Left ventricle myocardium superior (tissue), 1 donor: ENCODE results near the gene CCDC169. TPM values are rescaled to one million over a fixed set of nuclear protein-coding genes. Genes with fewer than 3 reads are reported as not detected.
"Not testable (repeated sequence)": the region's sequence is repeated elsewhere in the genome, so short reads cannot be mapped to it uniquely, and the experiment has no call there.

Experiments used
- ATAC-seq: fragments of 200-7000 bp; cut with Tn5 transposase; one replicate; pipeline ENCODE4 v1.9.1; 2020; ENCODE audit warnings: mild to moderate bottlenecking, moderate library complexity
- DNase-seq: peaks from one replicate; pipeline ENCODE4 v3.0.0-alpha.2; 2020
- intact Hi-C: fragments of 100-400 bp; cut with micrococcal nuclease; formaldehyde crosslinking; loops from one replicate; pipeline ENCODE4 v1.11.0; 2022
- total RNA-seq: library from RNA; stranded (reverse); fragmentation: NEBNext Ultra II Directional; extraction: Animal tissue kit (Norgen Biotek cat#: 25700); gene quantifications from one replicate; pipeline ENCODE4 v1.2.1, GENCODE V29; 2021
- donor health status: DM: no; HTN: yes; CAD: no; lungs with severe emphysema.

Gene CCDC169
- total RNA-seq, 1 donor from 2014 or later, result 0.27 TPM

- intact Hi-C loops, result no loop called here
- DNase-seq (no peak), ATAC-seq (no peak)
Measured at GRCh38 chr13:36323951-36324566, 26.4 kb upstream of the CCDC169 start.

DNA sequence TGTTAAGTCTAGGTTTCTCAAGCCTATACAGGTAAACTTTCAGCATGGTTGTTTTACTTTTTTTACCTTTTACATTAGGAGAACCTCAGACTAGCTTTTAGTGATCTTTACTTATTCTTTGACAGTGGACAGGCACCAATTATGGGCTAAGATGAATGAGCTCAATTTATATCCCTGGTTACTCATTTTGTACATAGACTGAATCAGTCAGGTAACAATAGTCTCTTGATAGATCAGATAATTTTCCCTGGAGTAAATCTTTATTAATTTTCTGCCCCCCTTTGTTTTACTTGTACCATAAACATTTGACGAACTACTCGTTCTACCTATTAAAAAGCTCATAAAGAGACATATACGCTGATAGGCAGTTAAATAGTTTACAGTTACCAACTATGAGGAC is 25.8 kb upstream of the CCDC169 start:
- DNase-seq, result no peak
- ATAC-seq, result no peak
- intact Hi-C loops, result no loop called here

- DNase-seq, ATAC-seq, intact Hi-C loops: not testable (repeated sequence)
Measured at GRCh38 chr13:36319793-36320192, 22.2 kb upstream of the CCDC169 start.

- ATAC-seq (no peak), DNase-seq (no peak)
- intact Hi-C loops, result no loop called here
Measured at GRCh38 chr13:36313047-36313969, 15.7 kb upstream of the CCDC169 start.

GRCh38 chr13:36310417-36311108 is 12.9 kb upstream of the CCDC169 start:
- ATAC-seq (peak; percentile 48), DNase-seq (no peak)
- intact Hi-C loops, result no loop called here

DNA sequence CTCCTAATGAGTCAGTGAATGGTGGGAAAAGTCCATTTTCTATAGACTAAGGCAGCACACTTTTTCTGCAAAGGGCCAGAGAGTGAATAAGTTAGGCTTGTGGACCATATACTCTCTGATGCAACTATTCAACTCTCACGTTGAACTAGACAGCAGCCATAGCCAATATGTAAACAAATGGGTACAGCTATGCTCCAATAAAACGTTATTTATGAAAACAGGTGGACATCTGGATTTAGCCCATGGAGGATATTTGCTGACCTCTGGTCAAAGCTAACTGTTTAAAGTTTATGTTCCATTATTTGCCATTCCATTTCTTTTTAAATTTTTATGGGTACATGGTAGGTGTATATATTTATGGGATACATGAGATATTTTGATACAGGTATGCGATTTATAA is 4.7 kb upstream of the CCDC169 start:
- intact Hi-C loops, result no loop called here
- DNase-seq, result no peak
- ATAC-seq, result no peak

DNA sequence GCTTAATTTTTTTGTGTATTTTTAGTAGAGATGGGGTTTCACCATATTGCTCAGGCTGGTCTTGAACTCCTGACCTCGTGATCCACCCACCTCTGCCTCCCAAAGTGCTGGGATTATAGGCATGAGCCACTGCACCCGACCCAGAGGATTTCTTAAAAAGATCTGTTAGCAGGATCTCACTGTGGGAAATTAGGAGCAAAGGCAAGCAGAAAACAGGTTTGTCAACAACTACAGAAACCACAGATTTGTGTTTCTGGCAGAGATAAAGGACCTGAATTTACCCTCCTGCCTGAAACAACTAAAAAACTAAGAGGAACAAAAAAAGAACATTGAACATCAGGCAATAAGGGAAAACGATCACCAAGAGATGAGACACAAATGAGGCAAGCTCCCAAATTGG is 1.9 kb upstream of the CCDC169 start:
- ATAC-seq, intact Hi-C loops, DNase-seq: not testable (repeated sequence)

- ATAC-seq (peak; percentile 12), DNase-seq (no peak)
- intact Hi-C loops, result no loop called here
Measured at GRCh38 chr13:36298535-36299068, 988 bp upstream of the CCDC169 start.

DNA sequence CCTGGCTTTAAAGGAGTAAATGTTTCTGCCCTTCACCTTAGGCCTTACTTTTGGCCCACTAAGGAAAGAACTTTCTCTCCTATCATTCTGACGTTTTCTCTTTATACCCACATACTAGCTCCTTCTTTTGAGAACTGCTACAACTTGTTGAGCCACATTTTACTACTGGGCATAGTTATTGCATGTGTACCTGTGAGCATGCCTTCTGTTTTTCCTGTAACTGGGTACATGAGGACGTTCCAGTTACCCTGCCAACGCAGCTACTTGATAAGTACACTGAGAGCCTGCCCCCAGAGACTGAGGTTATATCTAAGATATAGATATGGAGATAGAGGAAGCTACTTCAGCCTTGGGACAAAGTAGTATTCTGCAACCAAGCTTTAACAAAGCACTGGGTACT is 3.5 kb downstream of the CCDC169 start:
- intact Hi-C loops, result no loop called here
- no peak for ATAC-seq
- DNase-seq, result no peak

- ATAC-seq, result no peak
- intact Hi-C loops, result no loop called here
- DNase-seq, result no peak
Measured at GRCh38 chr13:36293497-36293896, 4.1 kb downstream of the CCDC169 start.

DNA sequence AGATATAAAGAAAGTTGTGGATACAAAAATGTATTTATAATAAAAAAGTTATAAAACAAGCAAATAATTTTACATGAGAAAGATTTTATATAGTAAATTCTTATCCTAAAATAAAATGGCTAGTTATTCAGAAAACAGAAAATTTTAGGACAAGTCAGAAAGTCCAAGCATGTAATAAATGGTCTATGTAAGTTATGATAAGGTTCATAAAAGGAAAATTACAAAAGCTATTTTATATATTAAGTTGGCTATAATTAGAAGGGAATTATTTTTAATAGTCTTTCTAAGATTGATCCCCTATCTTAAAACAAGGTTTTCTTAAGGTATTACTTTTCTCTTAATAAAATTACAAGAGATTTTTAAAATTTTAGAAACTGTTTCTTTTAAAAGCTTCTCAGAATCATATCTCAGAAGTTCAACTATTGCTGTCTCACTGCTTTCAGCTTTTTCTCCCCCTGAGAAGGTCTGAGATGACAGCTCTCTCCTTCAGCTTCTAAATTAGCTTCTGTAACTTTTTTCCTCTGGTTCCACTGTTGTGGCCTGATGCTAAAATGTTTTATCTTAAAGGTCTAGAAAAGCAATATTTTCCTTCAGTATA is 8.7 kb downstream of the CCDC169 start:
- intact Hi-C loops, result no loop called here
- no peak for DNase-seq
- no peak for ATAC-seq

DNA sequence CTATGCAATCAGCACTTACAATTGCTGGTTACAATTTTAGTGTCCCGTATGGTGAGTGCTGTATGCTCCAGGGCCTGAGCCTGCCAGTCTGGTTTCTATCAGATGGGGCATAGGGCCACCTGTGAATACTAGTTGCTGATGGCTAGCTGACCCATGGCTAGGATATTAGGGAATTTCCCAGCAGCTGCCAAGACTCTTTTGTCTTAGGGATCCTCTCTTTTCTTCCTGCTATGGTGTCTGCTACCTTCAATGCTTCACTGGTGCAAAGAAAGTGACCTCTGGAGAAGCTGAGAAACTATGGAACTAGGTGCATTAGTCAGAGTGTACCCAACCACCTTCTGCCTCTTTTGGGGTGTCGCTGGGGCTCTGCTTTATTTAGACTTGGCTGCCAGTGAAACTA is 11.6 kb downstream of the CCDC169 start:
- DNase-seq, result no peak
- intact Hi-C loops, result no loop called here
- ATAC-seq, result no peak

- peak; percentile 22 for ATAC-seq
- DNase-seq, result no peak
- intact Hi-C loops, result no loop called here
Measured at GRCh38 chr13:36282821-36283432, 14.7 kb downstream of the CCDC169 start.

DNA sequence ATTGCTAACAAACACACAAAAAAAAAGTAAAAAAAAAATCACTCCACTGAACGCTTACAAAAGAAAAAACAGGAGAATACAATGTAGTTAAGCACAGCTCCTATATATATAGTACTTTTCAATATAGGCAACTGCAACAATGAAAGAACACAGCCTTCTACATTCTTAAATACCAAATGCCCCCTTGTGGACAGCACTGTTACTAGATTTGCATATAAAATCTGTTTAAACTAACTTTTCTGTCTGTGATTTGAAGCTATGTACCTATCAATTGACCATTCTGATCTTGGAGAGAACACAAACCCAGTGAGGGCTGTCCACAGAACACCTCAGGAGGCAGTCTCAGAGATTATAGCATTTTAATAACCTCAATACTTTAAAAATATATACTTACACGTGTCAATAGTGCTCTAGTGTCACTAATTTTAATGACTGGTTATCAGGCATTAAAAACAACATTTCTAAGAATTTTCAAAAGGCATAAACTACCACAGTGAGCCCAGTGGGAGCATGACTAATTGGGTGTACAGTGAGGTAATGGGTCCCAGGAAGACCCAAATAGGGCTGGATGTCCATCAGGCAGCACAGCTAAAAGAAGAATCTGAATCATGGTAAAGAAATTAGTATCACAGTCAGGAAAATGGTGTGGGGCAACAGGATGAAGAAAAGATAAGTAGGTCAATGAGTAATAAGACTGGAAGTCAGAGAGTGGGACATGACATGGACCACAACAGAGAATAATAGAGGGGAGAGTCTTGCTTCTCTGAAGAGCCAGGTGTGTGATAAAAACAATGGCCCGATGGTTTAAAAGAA is 22.2 kb downstream of the CCDC169 start:
- intact Hi-C loops, result loop anchor here (2.0 kb wide), 1 partner anchor 297 kb away; no protein-coding TSS in a partner anchor

DNA sequence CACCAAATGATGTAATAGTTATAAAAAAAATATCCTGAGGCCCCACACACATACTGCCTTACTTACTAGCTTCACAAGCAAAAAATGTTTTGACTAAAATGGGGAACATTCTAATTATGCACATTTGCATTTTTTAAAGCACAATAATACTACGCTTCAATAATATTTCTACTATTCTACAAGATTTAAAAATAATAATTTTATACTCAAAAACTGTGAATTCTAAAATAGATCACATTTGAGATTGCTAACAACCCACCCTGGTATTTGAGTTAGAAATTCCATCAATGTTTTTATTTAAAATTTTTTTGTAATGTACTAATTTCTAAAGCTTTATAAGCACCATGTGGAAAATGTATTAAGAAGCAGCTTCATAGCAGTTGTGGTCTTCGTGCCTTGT is 24.2 kb downstream of the CCDC169 start:
- DNase-seq, result no peak

More for the DNA sequence above, 22.2 kb downstream of the CCDC169 start:
- ATAC-seq, result peak; percentile 50
- DNase-seq, result no peak

DNA sequence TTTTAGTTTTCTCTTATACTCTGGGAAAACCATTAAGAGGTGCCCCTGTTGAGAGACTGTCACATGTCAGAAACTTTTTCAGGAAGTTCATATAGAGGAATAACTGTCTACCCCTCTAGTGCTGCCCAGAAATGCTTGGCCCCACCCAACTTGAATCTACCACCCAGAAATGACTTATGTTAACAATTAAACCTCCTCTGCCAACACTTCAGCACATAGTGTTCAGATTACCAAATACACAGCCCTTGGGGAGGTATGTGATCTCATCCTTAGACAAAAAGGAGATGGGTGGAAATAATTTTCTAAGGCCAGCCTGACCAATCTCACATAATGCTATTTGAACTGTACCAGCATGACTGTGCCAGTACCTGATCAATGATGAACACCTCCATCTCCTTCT is 35.6 kb downstream of the CCDC169 start:
- intact Hi-C loops, result no loop called here
- ATAC-seq (peak; percentile 33), DNase-seq (no peak)

More for the DNA sequence above, 24.2 kb downstream of the CCDC169 start:
- ATAC-seq, result no peak
- intact Hi-C loops, result no loop called here

DNA sequence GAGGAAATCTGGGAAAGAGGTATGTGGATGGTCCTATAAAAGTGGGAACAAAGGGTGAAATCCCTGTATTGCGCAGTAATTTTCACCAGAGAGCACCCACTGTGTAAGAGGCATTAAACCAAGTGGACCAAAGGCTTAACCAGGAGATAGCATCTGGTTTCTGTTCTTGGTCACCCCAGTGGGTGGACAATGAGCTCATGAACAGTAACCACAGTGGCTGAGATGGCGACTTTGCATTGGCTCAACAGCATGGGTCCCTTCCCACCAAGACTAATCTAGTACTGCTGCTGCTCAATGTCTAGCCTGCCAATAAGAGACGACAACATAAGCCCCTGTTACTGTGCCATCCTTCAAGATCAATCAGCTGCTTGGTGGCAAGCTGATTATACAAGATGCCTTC is 36.6 kb downstream of the CCDC169 start:
- DNase-seq (no peak), ATAC-seq (no peak)
- intact Hi-C loops, result no loop called here
